Mesenchymal stem cell (in vitro differentiated cells and primary cell): ENCODE measurements around the gene PSMB2.

Source experiments
- DNase-seq: peaks from one replicate; pipeline ENCODE4 v3.0.0-alpha.2; 2013
- H2AFZ ChIP-seq: one replicate; pipeline ENCODE4 v1.6.1; 2013; ENCODE audit warnings: low read depth, mild to moderate bottlenecking, control low read depth, inconsistent platforms, low read length, moderate library complexity
- H2AK5ac ChIP-seq: 2 replicates; pipeline ENCODE4 v1.6.1; 2013; ENCODE audit warnings: low read length, moderate library complexity, mild to moderate bottlenecking, inconsistent platforms; ENCODE audit not compliant: severe bottlenecking
- H2BK120ac ChIP-seq: one replicate; pipeline ENCODE4 v1.6.1; 2013; ENCODE audit warnings: low read depth, mild to moderate bottlenecking, inconsistent platforms, low read length, moderate library complexity
- H2BK12ac ChIP-seq, 2 experiments: one replicate each; pipeline ENCODE4 v1.6.1; 2013; ENCODE audit warnings: inconsistent platforms in 2 of 2, low read length in 2 of 2, mild to moderate bottlenecking in 2 of 2, moderate library complexity in 2 of 2, control low read depth in 1 of 2
- H2BK15ac ChIP-seq: one replicate; pipeline ENCODE4 v1.6.1; 2013; ENCODE audit warnings: mild to moderate bottlenecking, low read depth, inconsistent platforms; ENCODE audit not compliant: poor library complexity, severe bottlenecking
- H2BK5ac ChIP-seq: 2 replicates; pipeline ENCODE4 v1.6.1; 2013; ENCODE audit warnings: low read depth, mild to moderate bottlenecking, low read length, control low read depth, inconsistent platforms; ENCODE audit not compliant: poor library complexity, severe bottlenecking
- H3K14ac ChIP-seq, 2 experiments: one replicate each; pipeline ENCODE4 v1.6.1; 2013; ENCODE audit warnings: inconsistent platforms in 2 of 2, low read length in 2 of 2, control low read depth in 1 of 2, mild to moderate bottlenecking in 1 of 2, moderate library complexity in 1 of 2
- H3K18ac ChIP-seq, 2 experiments: one replicate each; pipeline ENCODE4 v1.6.1; 2013; ENCODE audit warnings: inconsistent platforms in 2 of 2, low read length in 2 of 2, control low read depth in 1 of 2, low read depth in 1 of 2, mild to moderate bottlenecking in 1 of 2
- H3K23ac ChIP-seq, 2 experiments: one replicate each; pipeline ENCODE4 v1.6.1; 2013; ENCODE audit warnings: inconsistent platforms in 2 of 2, low read length in 2 of 2, mild to moderate bottlenecking in 2 of 2, moderate library complexity in 2 of 2, control low read depth in 1 of 2
- H3K27ac ChIP-seq: 2 replicates; pipeline ENCODE4 v1.5.1; 2013; ENCODE audit warnings: mild to moderate bottlenecking, moderate library complexity, low read length, control low read depth, inconsistent platforms; ENCODE audit not compliant: poor library complexity, severe bottlenecking
- H3K27me3 ChIP-seq, 2 experiments: 2 replicates each; pipeline versions ENCODE4 v1.6.1 to v1.7.0; 2013; ENCODE audit warnings: low read length in 2 of 2, mild to moderate bottlenecking in 2 of 2, moderate library complexity in 2 of 2, control low read depth in 1 of 2, inconsistent platforms in 1 of 2; ENCODE audit not compliant: control insufficient read depth in 1 of 2, insufficient read depth in 1 of 2
- H3K36me3 ChIP-seq, 2 experiments: 2 replicates each; pipeline versions ENCODE4 v1.6.1 to v1.7.0; 2013; ENCODE audit warnings: low read length in 2 of 2, control low read depth in 1 of 2, inconsistent platforms in 1 of 2, low read depth in 1 of 2, mild to moderate bottlenecking in 1 of 2; ENCODE audit not compliant: insufficient read depth in 2 of 2, control insufficient read depth in 1 of 2
- H3K4ac ChIP-seq, 2 experiments: one replicate each; pipeline ENCODE4 v1.6.1; 2013; ENCODE audit warnings: inconsistent platforms in 2 of 2, low read length in 2 of 2, mild to moderate bottlenecking in 2 of 2, moderate library complexity in 2 of 2, control low read depth in 1 of 2, low read depth in 1 of 2
- H3K4me1 ChIP-seq: 2 replicates; pipeline ENCODE4 v1.6.1; 2013; ENCODE audit warnings: low read depth, low read length, control low read depth; ENCODE audit not compliant: control insufficient read depth, insufficient read depth
- H3K4me2 ChIP-seq: 2 replicates; pipeline ENCODE4 v1.6.1; 2013; ENCODE audit warnings: low read length, mild to moderate bottlenecking, inconsistent platforms; ENCODE audit not compliant: poor library complexity, severe bottlenecking
- H3K4me3 ChIP-seq, 2 experiments: 2 replicates each; pipeline versions ENCODE4 v1.5.1 to v1.7.0; 2013; ENCODE audit warnings: low read length in 2 of 2, mild to moderate bottlenecking in 2 of 2, control low read depth in 1 of 2, low read depth in 1 of 2; ENCODE audit not compliant: insufficient read depth in 1 of 2
- H3K79me1 ChIP-seq: replicated peaks from 2 replicates; pipeline ENCODE4 v1.6.1; 2013; ENCODE audit warnings: mild to moderate bottlenecking, control low read depth, low read length, inconsistent platforms; ENCODE audit not compliant: poor library complexity, severe bottlenecking
- H3K9ac ChIP-seq: 2 replicates; pipeline ENCODE4 v1.7.0; 2013; ENCODE audit warnings: mild to moderate bottlenecking, low read length, moderate library complexity
- H3K9me3 ChIP-seq: 2 replicates; pipeline ENCODE4 v1.7.0; 2013; ENCODE audit warnings: mild to moderate bottlenecking, low read length; ENCODE audit not compliant: control insufficient read depth
- H4K8ac ChIP-seq: one replicate; pipeline ENCODE4 v1.6.1; 2013; ENCODE audit warnings: inconsistent platforms, mild to moderate bottlenecking, low read length, moderate library complexity
- H4K91ac ChIP-seq: one replicate; pipeline ENCODE4 v1.6.1; 2013; ENCODE audit warnings: mild to moderate bottlenecking, low read length, inconsistent platforms
- WGBS: methylation state at CpG from one replicate; pipeline ENCODE4 v1.1.7; 2013; ENCODE audit warnings: mixed read lengths; 5-methylcytosine and 5-hydroxymethylcytosine counted together

The PSMB2 gene

GRCh38 chr1:35663434-35663833, 22.1 kb upstream of the PSMB2 start:
- no peak overlapping the region for H4K91ac ChIP-seq
- H3K79me1 ChIP-seq, result no peaks in the 10 kb centered on the region
- no peak overlapping the region for H4K8ac ChIP-seq
- no peak overlapping the region for H2AFZ ChIP-seq
- no peaks in the 10 kb centered on the region for H3K4me1 ChIP-seq
- no peak overlapping the region for H3K9ac ChIP-seq
- H3K23ac ChIP-seq, result no peak overlapping the region
- no peak overlapping the region for H2BK120ac ChIP-seq
- H3K18ac ChIP-seq, result no peak overlapping the region
- no peak overlapping the region for H3K14ac ChIP-seq
- H2BK5ac ChIP-seq, result no peak overlapping the region
- no peak overlapping the region for H2BK15ac ChIP-seq
- H3K9me3 ChIP-seq, result no peaks in the 10 kb centered on the region
- no peak overlapping the region for H3K4me3 ChIP-seq
- WGBS, result 82% methylated on average over 9 of the region's 9 CpGs
- DNase-seq, result no peak
- no peaks in the 10 kb centered on the region for H3K36me3 ChIP-seq
- peaks cover 34 to 36% of the 10 kb centered on the region in 2 experiments for H3K27me3 ChIP-seq
- no peak overlapping the region for H3K27ac ChIP-seq
- H3K4me2 ChIP-seq, result no peak overlapping the region
- H2BK12ac ChIP-seq, result no peak overlapping the region
- no peak overlapping the region for H2AK5ac ChIP-seq
- no peak overlapping the region for H3K4ac ChIP-seq

DNA sequence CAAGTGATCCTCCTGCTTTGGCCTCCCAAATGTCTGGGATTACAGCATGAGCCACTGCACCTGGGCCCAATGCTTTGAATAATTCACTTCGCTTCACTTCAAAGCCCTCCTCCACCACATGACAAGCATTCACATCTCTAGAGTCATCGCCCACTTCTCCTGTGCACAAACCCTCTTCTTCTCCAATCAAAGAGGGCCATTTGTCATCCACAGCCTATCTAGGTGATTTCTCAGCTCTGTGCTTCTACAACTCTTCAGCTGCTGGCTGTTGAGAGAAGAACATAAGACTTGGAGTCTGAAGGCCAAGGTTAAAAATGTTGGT, 20.1 kb upstream of the PSMB2 start:
- Histone ChIP-seq H3K27me3 (peaks cover 15 to 34% of the 10 kb centered on the region in 2 experiments), H3K4ac (no peak overlapping the region), H2AFZ (no peak overlapping the region), H2AK5ac (no peak overlapping the region), H2BK120ac (no peak overlapping the region), H3K18ac (no peak overlapping the region), H2BK15ac (no peak overlapping the region), H3K23ac (no peak overlapping the region), H3K4me2 (no peak overlapping the region), H3K36me3 (no peaks in the 10 kb centered on the region), H3K9ac (no peak overlapping the region), H3K9me3 (no peaks in the 10 kb centered on the region), H3K79me1 (no peaks in the 10 kb centered on the region), H2BK5ac (no peak overlapping the region), H3K4me1 (no peaks in the 10 kb centered on the region), H3K14ac (no peak overlapping the region), H2BK12ac (no peak overlapping the region), H3K4me3 (no peak overlapping the region), H3K27ac (no peak overlapping the region), H4K91ac (no peak overlapping the region), H4K8ac (no peak overlapping the region)
- WGBS, result 96% methylated on average over 2 of the region's 2 CpGs
- DNase-seq, result no peak

DNA sequence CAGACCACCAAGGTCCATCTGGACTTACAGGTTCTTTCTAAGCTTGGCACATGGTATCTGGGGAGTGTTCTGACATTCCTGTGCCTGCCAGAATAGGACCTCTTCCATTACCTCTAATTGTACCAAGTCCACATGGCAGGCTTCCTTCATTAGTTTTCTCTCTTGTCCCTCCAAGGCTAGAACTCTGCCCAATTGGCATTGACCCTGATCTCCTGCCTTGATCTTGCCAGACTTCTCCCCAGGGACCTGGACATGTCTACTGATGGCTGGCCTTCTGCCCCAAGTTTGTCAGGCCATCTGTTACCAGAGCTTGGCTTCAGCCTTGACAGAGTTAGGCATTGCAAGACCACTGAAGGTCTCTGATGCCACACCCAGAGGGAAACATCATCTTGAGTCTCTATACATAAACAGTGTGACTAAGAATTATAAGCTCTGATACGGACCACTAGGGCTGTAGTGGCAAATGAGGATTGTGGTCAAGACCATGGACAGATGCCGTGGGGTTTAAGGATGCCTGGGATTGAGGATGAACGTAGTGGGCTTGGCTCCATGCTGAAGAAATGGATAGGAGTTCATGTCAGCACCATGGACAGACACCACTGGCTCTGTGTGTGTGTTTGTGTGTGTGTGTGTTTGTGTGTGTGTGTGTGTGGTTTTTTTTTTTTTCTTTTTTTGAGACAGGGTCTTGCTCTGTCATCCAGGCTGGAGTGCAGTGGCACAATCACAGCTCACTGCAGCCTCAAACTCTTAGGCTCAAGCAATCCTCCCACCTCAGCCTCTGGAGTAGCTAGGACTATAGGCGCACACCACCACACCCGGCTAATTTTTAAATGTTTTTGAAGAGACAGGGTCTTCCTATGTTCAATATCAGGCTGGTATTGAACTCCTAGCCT, 19.5 kb upstream of the PSMB2 start:
- H3K4me3 ChIP-seq, result no peak overlapping the region
- H3K4me1 ChIP-seq, result no peaks in the 10 kb centered on the region
- H2AFZ ChIP-seq, result no peak overlapping the region
- H3K18ac ChIP-seq, result no peak overlapping the region
- no peak overlapping the region for H3K14ac ChIP-seq
- no peak overlapping the region for H3K27ac ChIP-seq
- no peaks in the 10 kb centered on the region for H3K79me1 ChIP-seq
- WGBS, result 50% methylated on average over 5 of the region's 5 CpGs
- H3K9ac ChIP-seq, result no peak overlapping the region
- DNase-seq, result peak; percentile 69
- H2BK5ac ChIP-seq, result no peak overlapping the region
- no peak overlapping the region for H2BK120ac ChIP-seq
- no peak overlapping the region for H4K8ac ChIP-seq
- no peak overlapping the region for H2AK5ac ChIP-seq
- no peak overlapping the region for H2BK12ac ChIP-seq
- no peak overlapping the region for H3K4ac ChIP-seq
- H3K23ac ChIP-seq, result no peak overlapping the region
- peaks cover 8 to 33% of the 10 kb centered on the region in 2 experiments for H3K27me3 ChIP-seq
- no peak overlapping the region for H2BK15ac ChIP-seq
- no peaks in the 10 kb centered on the region for H3K9me3 ChIP-seq
- H4K91ac ChIP-seq, result no peak overlapping the region
- no peak overlapping the region for H3K4me2 ChIP-seq
- H3K36me3 ChIP-seq, result no peaks in the 10 kb centered on the region

DNA sequence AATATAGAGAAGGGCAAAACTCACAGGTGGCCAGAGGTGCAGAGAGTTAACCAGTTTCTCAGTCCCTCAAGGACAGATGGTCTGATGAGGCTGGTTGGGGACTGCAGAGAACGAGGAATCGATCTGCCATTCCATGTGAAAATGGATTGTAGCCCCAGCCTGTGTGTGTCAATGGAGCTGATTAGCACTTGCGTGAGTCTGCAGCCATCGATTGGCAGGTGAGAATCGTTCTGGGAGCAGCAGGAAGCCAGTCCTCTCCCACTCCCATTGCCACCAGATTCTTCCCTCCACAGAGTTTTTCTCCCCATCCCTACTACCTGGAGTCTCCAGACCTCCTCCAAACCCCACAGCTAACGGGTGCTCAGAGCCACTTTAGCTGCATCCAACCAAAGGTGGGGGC, 18.3 kb upstream of the PSMB2 start:
- Histone ChIP-seq H4K8ac (no peak overlapping the region), H4K91ac (no peak overlapping the region), H3K14ac (no peak overlapping the region), H2BK5ac (no peak overlapping the region), H3K18ac (no peak overlapping the region), H3K23ac (no peak overlapping the region), H2AK5ac (no peak overlapping the region), H3K27me3 (peaks cover 7 to 45% of the 10 kb centered on the region in 2 experiments), H3K4me2 (no peak overlapping the region), H3K9me3 (no peaks in the 10 kb centered on the region), H2BK15ac (no peak overlapping the region), H3K4ac (no peak overlapping the region), H3K27ac (no peak overlapping the region), H2BK12ac (no peak overlapping the region), H3K4me1 (no peaks in the 10 kb centered on the region), H2AFZ (no peak overlapping the region), H3K79me1 (no peaks in the 10 kb centered on the region), H3K9ac (no peak overlapping the region), H2BK120ac (no peak overlapping the region), H3K36me3 (no peaks in the 10 kb centered on the region), H3K4me3 (no peak overlapping the region)
- DNase-seq, result no peak
- 13% methylated on average over 6 of the region's 6 CpGs for WGBS
